OCI-M2 (cell line): ENCODE results near the gene DCAF8.
"Not testable (repeated sequence)": the region's sequence is repeated elsewhere in the genome, so short reads cannot be mapped to it uniquely, and the experiment has no call there.

Experiments used
- DNase-seq: peaks from one replicate; lab custom pipeline; 2025; ENCODE audit not compliant: unreplicated experiment; lab: John Stamatoyannopoulos, UW

The DCAF8 gene

GRCh38 chr1:160261893-160262794 lies at the start of gene DCAF8:
DCAF8 (minus strand) TSS chr1:160262549; CDS start chr1:160244008, 18,541 bp downstream.
- peak; percentile 71 for DNase-seq

GRCh38 chr1:160309571-160309970 lies 47.2 kb upstream of the DCAF8 start:
- no peak for DNase-seq

GRCh38 chr1:160309185-160309557 lies 46.8 kb upstream of the DCAF8 start:
- no peak for DNase-seq

GRCh38 chr1:160308451-160309184 lies 46.3 kb upstream of the DCAF8 start:
- DNase-seq, result no peak

- DNase-seq, result no peak
Observed at GRCh38 chr1:160307118-160307791, 44.9 kb upstream of the DCAF8 start.

GRCh38 chr1:160300173-160300572 lies 37.8 kb upstream of the DCAF8 start:
- no peak for DNase-seq

- DNase-seq, result no peak
Observed at GRCh38 chr1:160296036-160296435, 33.7 kb upstream of the DCAF8 start.

GRCh38 chr1:160293020-160293968 lies 30.9 kb upstream of the DCAF8 start:
- DNase-seq, result no peak

- DNase-seq, result no peak
Observed at GRCh38 chr1:160291248-160292220, 29.2 kb upstream of the DCAF8 start.

- DNase-seq, result not testable (repeated sequence)
Observed at GRCh38 chr1:160287769-160288168, 25.4 kb upstream of the DCAF8 start.

GRCh38 chr1:160285506-160285905 lies 23.2 kb upstream of the DCAF8 start:
- DNase-seq, result no peak

GRCh38 chr1:160284782-160285344 lies 22.5 kb upstream of the DCAF8 start, which contains the start of gene PEX19:
PEX19 (minus strand) TSS chr1:160285133; CDS start chr1:160285124, 9 bp downstream.
- peak; percentile 13 for DNase-seq

- no peak for DNase-seq
Observed at GRCh38 chr1:160284220-160284781, 22.0 kb upstream of the DCAF8 start.

- DNase-seq, result no peak
Observed at GRCh38 chr1:160282807-160283206, 20.5 kb upstream of the DCAF8 start.

GRCh38 chr1:160277987-160278386 lies 15.6 kb upstream of the DCAF8 start:
- DNase-seq, result no peak

GRCh38 chr1:160277330-160277729 lies 15.0 kb upstream of the DCAF8 start:
- no peak for DNase-seq

- DNase-seq, result no peak
Observed at GRCh38 chr1:160271025-160271424, 8.7 kb upstream of the DCAF8 start.

- no peak for DNase-seq
Observed at GRCh38 chr1:160267284-160267991, 5.1 kb upstream of the DCAF8 start.
